GM19324 (cell line): ENCODE measurements around the gene RPH3AL.
"Not testable (repeated sequence)": the region's sequence is repeated elsewhere in the genome, so short reads cannot be mapped to it uniquely, and the experiment has no call there.

ENCODE experiments used
- ATAC-seq: cut with Tn5 transposase; IDR thresholded peaks from one replicate; pipeline ENCODE4 v1.9.1; 2021; ENCODE audit warnings: mild to moderate bottlenecking, moderate library complexity; ENCODE audit not compliant: unreplicated experiment, low FRiP score

RPH3AL gene

GRCh38 chr17:248337-249235, 104.0 kb downstream of the RPH3AL start:
- ATAC-seq = no peak

GRCh38 chr17:247767-248166, 104.8 kb downstream of the RPH3AL start:
- ATAC-seq = no peak

GRCh38 chr17:246851-247421, 105.7 kb downstream of the RPH3AL start:
- no peak for ATAC-seq

- ATAC-seq = no peak
These were observed 106.4 kb downstream of the RPH3AL start for GRCh38 chr17:246226-246625.

- ATAC-seq = no peak
These were observed 107.0 kb downstream of the RPH3AL start for GRCh38 chr17:245611-246010.

GRCh38 chr17:245020-245419, 107.6 kb downstream of the RPH3AL start:
- ATAC-seq = no peak

GRCh38 chr17:243924-244323, 108.7 kb downstream of the RPH3AL start:
- not testable (repeated sequence) for ATAC-seq

- ATAC-seq = no peak
These were observed 113.7 kb downstream of the RPH3AL start for GRCh38 chr17:238964-239259.

GRCh38 chr17:238071-238963, 114.3 kb downstream of the RPH3AL start:
- no peak for ATAC-seq

GRCh38 chr17:237406-237955, 115.1 kb downstream of the RPH3AL start:
- ATAC-seq = no peak

- ATAC-seq = no peak
These were observed 115.8 kb downstream of the RPH3AL start for GRCh38 chr17:236641-237405.

GRCh38 chr17:235831-236640, 116.6 kb downstream of the RPH3AL start:
- ATAC-seq = no peak

- ATAC-seq = not testable (repeated sequence)
These were observed 117.4 kb downstream of the RPH3AL start for GRCh38 chr17:234994-235830.

GRCh38 chr17:234163-234993, 118.2 kb downstream of the RPH3AL start:
- not testable (repeated sequence) for ATAC-seq

GRCh38 chr17:233473-233941, 119.1 kb downstream of the RPH3AL start:
- ATAC-seq = no peak

GRCh38 chr17:231966-232807, 120.4 kb downstream of the RPH3AL start:
- ATAC-seq = no peak
